Adrenal gland (tissue), 5 donors: ENCODE measurements around the gene LFNG.

Experiments
- CTCF ChIP-seq, 6 experiments: fragments of 450-650 bp in 4 of 6; fragments of 200-600 bp in 2 of 6; sonication (generic) in 1 of 6; IDR thresholded peaks; 1 replicate in 5 of 6; 2 replicates in 1 of 6; pipeline versions ENCODE4 v1.5.1 to v1.8.0; 2016 to 2021; ENCODE audit warnings: antibody characterized with exemption in 6 of 6, mild to moderate bottlenecking in 2 of 6, moderate library complexity in 1 of 6
- POLR2A ChIP-seq, 2 donors: fragments of 450-650 bp; IDR thresholded peaks; one replicate each; pipeline ENCODE4 v1.6.1; 2017; ENCODE audit warnings: antibody characterized with exemption in 2 of 2, mild to moderate bottlenecking in 2 of 2, moderate library complexity in 1 of 2
- donor health status: DM: no; HTN: no; CAD: no.

GRCh38 chr7:2571409-2571808 lies 51.8 kb downstream of the LFNG start:
- TF ChIP-seq POLR2A (IDR thresholded peaks at IDR 0.05) = no peak
- TF ChIP-seq CTCF (IDR thresholded peaks at IDR 0.05) = no peak
